ENCODE measurements around the gene MICU2.

DNA sequence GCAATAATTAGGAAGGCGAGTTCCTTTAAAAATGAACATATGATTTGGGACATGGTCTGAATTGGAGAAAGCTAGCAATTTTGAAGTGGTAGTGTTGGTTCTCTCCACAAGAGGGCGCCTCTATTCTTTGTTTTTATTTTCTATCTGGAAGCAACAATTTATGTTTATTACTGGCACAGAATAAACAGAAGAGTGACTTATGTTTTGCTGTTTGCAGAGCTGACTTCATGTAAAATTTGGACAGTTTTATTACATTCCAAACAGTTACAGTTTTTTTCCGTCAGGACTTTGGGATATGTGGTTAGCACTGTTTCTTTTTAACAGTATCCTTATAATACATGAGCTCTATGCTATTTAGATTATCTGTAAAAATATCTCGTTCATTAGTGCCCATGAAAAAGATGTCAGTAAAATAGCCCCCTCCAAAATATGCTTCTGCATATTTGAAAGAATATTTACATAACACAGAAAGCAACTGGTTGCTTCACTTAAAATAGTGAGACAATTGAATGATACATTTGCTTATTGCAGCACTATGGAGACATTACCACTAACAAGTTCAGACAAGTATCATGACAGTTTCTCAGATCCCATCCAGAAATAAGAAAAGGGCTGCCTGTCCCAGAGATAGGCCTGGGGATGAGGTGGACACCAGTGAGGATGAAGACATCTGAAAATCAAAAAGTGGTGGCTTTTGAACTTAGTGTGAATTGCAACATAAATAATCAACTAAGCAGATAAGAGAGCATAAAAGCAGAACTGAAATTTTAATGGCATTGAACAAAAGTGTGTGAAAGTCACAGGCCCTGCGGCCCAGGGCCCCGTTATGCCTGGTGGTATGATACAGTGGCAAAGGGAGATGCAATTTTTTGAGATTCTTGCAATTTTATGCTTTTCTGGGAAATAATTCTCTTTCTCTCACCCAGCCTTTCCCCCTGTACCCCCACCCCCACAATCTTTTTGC is 34.6 kb upstream of the MICU2 start:
- TF ChIP-seq SIN3A (IDR thresholded peaks at IDR 0.05; ENCODE audit: borderline replicate concordance, insufficient read depth, low read length) (no peak), POLR2AphosphoS5 (IDR thresholded peaks at IDR 0.05; ENCODE audit: low read depth, low read length) (no peak), TAF1 (IDR thresholded peaks at IDR 0.05; ENCODE audit: borderline replicate concordance, insufficient read depth, low read length) (no peak), FOXP2 (optimal IDR thresholded peaks at IDR 0.05; ENCODE audit: borderline replicate concordance, extremely low read depth, extremely low read length, insufficient read depth) (no peak)
- TF ChIP-seq, protein P1, sequence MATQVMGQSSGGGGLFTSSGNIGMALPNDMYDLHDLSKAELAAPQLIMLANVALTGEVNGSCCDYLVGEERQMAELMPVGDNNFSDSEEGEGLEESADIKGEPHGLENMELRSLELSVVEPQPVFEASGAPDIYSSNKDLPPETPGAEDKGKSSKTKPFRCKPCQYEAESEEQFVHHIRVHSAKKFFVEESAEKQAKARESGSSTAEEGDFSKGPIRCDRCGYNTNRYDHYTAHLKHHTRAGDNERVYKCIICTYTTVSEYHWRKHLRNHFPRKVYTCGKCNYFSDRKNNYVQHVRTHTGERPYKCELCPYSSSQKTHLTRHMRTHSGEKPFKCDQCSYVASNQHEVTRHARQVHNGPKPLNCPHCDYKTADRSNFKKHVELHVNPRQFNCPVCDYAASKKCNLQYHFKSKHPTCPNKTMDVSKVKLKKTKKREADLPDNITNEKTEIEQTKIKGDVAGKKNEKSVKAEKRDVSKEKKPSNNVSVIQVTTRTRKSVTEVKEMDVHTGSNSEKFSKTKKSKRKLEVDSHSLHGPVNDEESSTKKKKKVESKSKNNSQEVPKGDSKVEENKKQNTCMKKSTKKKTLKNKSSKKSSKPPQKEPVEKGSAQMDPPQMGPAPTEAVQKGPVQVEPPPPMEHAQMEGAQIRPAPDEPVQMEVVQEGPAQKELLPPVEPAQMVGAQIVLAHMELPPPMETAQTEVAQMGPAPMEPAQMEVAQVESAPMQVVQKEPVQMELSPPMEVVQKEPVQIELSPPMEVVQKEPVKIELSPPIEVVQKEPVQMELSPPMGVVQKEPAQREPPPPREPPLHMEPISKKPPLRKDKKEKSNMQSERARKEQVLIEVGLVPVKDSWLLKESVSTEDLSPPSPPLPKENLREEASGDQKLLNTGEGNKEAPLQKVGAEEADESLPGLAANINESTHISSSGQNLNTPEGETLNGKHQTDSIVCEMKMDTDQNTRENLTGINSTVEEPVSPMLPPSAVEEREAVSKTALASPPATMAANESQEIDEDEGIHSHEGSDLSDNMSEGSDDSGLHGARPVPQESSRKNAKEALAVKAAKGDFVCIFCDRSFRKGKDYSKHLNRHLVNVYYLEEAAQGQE (IDR thresholded peaks at IDR 0.05; ENCODE audit: insufficient read depth in 1 of 2, low read depth in 2 of 2, low read length in 2 of 2), result no peak

Data from PFSK-1 (cell line).